A549 treated with dexamethasone at 1 μM for 4 hours (cell line): ENCODE results near the gene SLC22A25. TPM values are rescaled to one million over a fixed set of nuclear protein-coding genes. Genes with fewer than 3 reads are reported as not detected.

Source experiments
- total RNA-seq: library from RNA; stranded (reverse); fragments of 200-300 nt; extraction: Qiagen RNA extraction; gene quantifications from 5 replicates; pipeline ENCODE4 v1.2.3, GENCODE V29; 2022

Gene SLC22A25
- not detected in 5 replicates for total RNA-seq

DNA sequence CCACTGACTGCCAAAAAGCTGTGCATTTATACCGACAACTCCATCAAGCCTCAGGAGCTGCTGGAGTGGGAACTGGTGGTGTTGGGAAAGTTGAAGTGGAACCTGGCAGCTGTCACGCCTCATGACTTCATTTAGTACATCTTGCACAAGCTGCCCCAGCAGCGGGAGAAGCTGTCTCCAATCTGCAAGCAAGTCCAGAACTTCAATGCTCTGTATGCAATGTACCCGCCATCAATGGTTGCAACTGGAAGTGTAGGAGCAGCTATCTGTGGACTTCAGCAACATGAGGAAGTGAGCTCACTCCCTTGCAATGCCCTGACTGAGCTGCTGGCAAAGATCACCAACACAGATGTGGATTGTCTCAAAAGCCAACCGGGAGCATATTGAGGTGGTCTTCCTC is at the start of gene SLC22A25:
SLC22A25 (minus strand) TSS at position 67 of the 400 bp plus-strand sequence. CDS start 13,947 bp downstream, outside the sequence.

Other genes starting within 250 kb of the SLC22A25 start
- gene SLC22A8, start 227.8 kb downstream of the SLC22A25 start, total RNA-seq = not detected in 5 replicates
- not detected in 5 replicates for gene SLC22A24, start 99.4 kb downstream of the SLC22A25 start, total RNA-seq
- gene SLC22A9, start 126.2 kb upstream of the SLC22A25 start, total RNA-seq = not detected in 5 replicates
- gene PLAAT5, start 247.6 kb upstream of the SLC22A25 start, total RNA-seq = 0.02 to 0.07 TPM (median 0.05 TPM) in 3 of 5 replicates, not detected in the others